ENCODE results near the gene CEACAM1. TPM values are rescaled to one million over a fixed set of nuclear protein-coding genes. Genes with fewer than 3 reads are reported as not detected.

Gene CEACAM1
- total and polyA plus RNA-seq, 9 of the 15 experiments (the other 6 are each of a cell fraction or from before 2014, with no cell fraction given), result 0.04 to 0.16 (median 0.10) TPM; not detected in 1

DNA sequence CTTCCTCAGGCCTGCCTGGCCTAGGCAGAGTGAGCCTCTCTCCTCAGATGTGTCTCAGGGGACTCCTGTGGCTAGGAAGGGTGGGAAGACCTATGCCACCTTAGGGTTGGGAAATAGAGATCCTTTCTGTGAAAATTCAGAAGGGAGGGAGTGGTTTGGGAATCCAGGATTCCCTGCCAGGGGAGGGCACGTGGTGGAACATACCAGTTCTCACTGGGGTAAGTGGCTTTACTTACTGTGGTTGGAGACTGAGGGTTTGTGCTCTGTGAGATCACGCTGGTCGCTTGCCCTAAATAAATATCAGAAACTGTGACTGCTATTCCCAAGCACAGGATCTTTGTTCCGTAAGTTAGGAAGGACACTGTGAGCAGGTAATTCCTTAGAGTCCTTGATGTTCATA, 16.9 kb downstream of the CEACAM1 start:
- H3K4me2 ChIP-seq (ENCODE audit: insufficient read depth, low read length), result no peak overlapping the region
- POLR2A ChIA-PET, result interaction anchor here (0.6 kb wide), 1 partner anchor 66 kb away, joined by 3 read pairs; no protein-coding TSS in a partner anchor
- no peaks in the 10 kb centered on the region for H3K9me1 ChIP-seq (ENCODE audit: control insufficient read depth, insufficient read depth, low read length)
- TF ChIP-seq FOXA3 (CRISPR knock-in tag; conservative IDR thresholded peaks at IDR 0.05 in 1 of 2, IDR thresholded peaks at IDR 0.05 in 1 of 2), result no peak
- no peak for TF ChIP-seq CBFB (CRISPR knock-in tag; IDR thresholded peaks at IDR 0.05)
- TF ChIP-seq, protein P1, sequence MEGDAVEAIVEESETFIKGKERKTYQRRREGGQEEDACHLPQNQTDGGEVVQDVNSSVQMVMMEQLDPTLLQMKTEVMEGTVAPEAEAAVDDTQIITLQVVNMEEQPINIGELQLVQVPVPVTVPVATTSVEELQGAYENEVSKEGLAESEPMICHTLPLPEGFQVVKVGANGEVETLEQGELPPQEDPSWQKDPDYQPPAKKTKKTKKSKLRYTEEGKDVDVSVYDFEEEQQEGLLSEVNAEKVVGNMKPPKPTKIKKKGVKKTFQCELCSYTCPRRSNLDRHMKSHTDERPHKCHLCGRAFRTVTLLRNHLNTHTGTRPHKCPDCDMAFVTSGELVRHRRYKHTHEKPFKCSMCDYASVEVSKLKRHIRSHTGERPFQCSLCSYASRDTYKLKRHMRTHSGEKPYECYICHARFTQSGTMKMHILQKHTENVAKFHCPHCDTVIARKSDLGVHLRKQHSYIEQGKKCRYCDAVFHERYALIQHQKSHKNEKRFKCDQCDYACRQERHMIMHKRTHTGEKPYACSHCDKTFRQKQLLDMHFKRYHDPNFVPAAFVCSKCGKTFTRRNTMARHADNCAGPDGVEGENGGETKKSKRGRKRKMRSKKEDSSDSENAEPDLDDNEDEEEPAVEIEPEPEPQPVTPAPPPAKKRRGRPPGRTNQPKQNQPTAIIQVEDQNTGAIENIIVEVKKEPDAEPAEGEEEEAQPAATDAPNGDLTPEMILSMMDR (IDR thresholded peaks at IDR 0.05 in 2 of 3, conservative IDR thresholded peaks at IDR 0.05 in 1 of 3; ENCODE audit: insufficient read depth in 2 of 3, low read depth in 1 of 3, low read length in 3 of 3), result no peak
- TF ChIP-seq NR4A1 (CRISPR knock-in tag; IDR thresholded peaks at IDR 0.05), result no peak
- TF ChIP-seq NR4A1 (tag; IDR thresholded peaks at IDR 0.05), result no peak
- TF ChIP-seq PCBP1 (IDR thresholded peaks at IDR 0.05; ENCODE audit: low read depth, low read length, poor library complexity, severe bottlenecking), result no peak
- no peak for TF ChIP-seq ZNF408 (CRISPR knock-in tag; IDR thresholded peaks at IDR 0.05; ENCODE audit: low read depth)
- TF ChIP-seq PHF21A (IDR thresholded peaks at IDR 0.05; ENCODE audit: borderline replicate concordance, low read depth), result no peak
- no peak for TF ChIP-seq POLR2H (tag; IDR thresholded peaks at IDR 0.05; ENCODE audit: low read depth)
- no peak overlapping the region for H3K4me3 ChIP-seq
- 2% methylated on average over 4 of the region's 4 CpGs for WGBS (ENCODE audit: insufficient coverage, low coverage, missing lambda C conversion rate)
- no peaks in the 10 kb centered on the region for H3K79me2 ChIP-seq (ENCODE audit: control insufficient read depth, insufficient read depth, low read length)
- no peak for FAIRE-seq
- no peaks in the 10 kb centered on the region for H4K20me1 ChIP-seq (replicated peaks; ENCODE audit: control insufficient read depth, insufficient read depth, low read length)
- ATAC-seq, result no peak
- no peak for DNase-seq (ENCODE audit: extremely low read depth in 1 of 4, low spot score in 3 of 4)
- no TSS peak for BruUV-seq (replicated peaks)
- intact Hi-C loops (cut with micrococcal nuclease), result no loop called here
- H3K4me1 ChIP-seq (replicated peaks in 1 of 2; ENCODE audit: control insufficient read depth in 2 of 2, insufficient read depth in 2 of 2, low read length in 2 of 2), result no peaks in the 10 kb centered on the region
- H2AFZ ChIP-seq (ENCODE audit: low read depth, low read length), result no peak overlapping the region
- H3K36me3 ChIP-seq (ENCODE audit: control insufficient read depth, insufficient read depth, low read length), result no peaks in the 10 kb centered on the region
- no peak overlapping the region for H3K9ac ChIP-seq (ENCODE audit: insufficient read depth in 1 of 2, low read depth in 2 of 2, low read length in 2 of 2)
- CTCF ChIA-PET (ENCODE audit: low intra/inter-chr PET ratio), result no interaction called here
- H3K9me3 ChIP-seq (replicated peaks; ENCODE audit: control insufficient read depth, insufficient read depth, low read depth, low read length), result no peaks in the 10 kb centered on the region
- no peak overlapping the region for H3K27ac ChIP-seq (ENCODE audit: extremely low read depth, low read depth, low read length)
- H3K27me3 ChIP-seq (ENCODE audit: control insufficient read depth in 2 of 2, insufficient read depth in 2 of 2, low read length in 2 of 2), result peaks cover 0 to 8% of the 10 kb centered on the region in 2 experiments; a peak in 3 of 5 replicates
- in situ Hi-C loops (cut with MboI), result no loop called here

All from K562 (cell line).